A375 (cell line): ENCODE data around the gene HCN4. TPM values are rescaled to one million over a fixed set of nuclear protein-coding genes. Genes with fewer than 3 reads are reported as not detected.

Source experiments
- total RNA-seq: library from RNA; depleted of rRNA; stranded (reverse); fragments of >200 nt; shearing (Covaris generic); gene quantifications from 2 replicates; pipeline ENCODE4 v1.2.3, GENCODE V29; 2014; rRNA removed

HCN4 gene
- not detected in 2 replicates for total RNA-seq

DNA sequence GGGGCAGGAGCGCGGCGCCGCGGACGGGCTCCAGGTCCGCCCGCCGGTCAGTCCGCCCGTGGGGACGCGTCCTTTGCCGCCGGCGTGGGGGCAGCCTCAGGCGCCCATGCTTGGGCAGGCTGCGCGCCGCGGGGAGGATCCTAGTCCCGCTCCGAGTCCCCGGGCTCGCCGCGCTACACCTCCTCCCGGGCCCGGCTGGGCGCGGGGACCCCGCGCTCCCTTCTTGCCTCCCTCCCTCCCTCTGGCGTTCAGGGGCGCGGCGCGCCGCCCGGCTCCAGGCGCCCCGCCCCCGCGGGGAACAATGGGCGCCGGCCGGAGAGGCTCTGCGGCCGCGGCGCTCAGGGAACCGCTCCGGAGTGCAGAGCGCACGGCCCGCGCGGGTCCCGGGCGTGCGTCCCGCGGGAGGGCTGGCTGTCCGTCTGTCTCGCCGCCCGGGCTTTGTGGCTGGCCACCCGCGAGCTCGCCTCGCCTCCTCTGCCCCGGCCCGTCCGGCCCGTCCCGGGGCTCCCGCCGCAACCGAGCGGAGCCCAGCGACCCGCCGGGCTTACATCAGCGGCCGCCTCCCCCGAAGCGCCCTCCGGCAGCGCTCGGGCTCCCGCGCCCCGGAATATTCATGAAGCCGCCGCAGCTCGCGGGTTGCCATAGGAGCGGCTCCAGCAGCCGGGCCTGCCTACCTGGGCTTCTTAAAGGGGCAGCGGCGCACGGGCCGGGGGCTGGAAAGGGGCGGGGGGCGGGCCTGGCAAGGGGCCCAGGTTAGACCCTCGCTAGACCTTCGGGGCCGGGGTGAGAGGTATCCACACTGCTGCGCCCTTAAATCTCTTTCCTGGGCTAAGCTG, at the start of gene HCN4:
HCN4 (minus strand) TSS at position 658 of the 836 bp plus-strand sequence. CDS start 688 bp downstream, outside the sequence.

Other genes starting within 250 kb of the HCN4 start
- gene REC114, start 74.2 kb upstream of the HCN4 start, total RNA-seq, result not detected in 2 replicates